ENCODE data around the gene ZNF277.
"Not testable (repeated sequence)": the region's sequence is repeated elsewhere in the genome, so short reads cannot be mapped to it uniquely, and the experiment has no call there.

ZNF277 gene

DNA sequence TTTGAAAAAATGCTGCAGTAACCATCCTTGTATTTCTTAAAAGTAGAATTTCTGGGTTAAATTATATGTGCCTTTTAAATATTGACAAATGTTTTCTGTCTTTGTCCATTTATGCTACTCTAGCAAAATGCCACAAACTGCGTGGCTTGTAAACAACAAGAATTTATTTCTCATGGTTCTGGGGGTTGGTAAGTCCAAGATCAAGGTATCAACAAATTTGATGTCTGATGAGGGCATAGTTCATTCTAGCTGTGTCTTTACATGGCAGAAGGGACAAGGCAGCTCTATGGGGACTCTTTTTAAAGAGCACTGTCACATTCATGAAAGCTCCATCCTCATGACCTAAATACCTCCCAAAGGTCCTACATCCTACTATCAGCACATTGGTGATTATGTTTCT, 27.7 kb downstream of the ZNF277 start:
- no peak overlapping the region for H3K4me3 ChIP-seq (ENCODE audit: low read depth, low read length)
- TF ChIP-seq, protein P1, sequence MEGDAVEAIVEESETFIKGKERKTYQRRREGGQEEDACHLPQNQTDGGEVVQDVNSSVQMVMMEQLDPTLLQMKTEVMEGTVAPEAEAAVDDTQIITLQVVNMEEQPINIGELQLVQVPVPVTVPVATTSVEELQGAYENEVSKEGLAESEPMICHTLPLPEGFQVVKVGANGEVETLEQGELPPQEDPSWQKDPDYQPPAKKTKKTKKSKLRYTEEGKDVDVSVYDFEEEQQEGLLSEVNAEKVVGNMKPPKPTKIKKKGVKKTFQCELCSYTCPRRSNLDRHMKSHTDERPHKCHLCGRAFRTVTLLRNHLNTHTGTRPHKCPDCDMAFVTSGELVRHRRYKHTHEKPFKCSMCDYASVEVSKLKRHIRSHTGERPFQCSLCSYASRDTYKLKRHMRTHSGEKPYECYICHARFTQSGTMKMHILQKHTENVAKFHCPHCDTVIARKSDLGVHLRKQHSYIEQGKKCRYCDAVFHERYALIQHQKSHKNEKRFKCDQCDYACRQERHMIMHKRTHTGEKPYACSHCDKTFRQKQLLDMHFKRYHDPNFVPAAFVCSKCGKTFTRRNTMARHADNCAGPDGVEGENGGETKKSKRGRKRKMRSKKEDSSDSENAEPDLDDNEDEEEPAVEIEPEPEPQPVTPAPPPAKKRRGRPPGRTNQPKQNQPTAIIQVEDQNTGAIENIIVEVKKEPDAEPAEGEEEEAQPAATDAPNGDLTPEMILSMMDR (IDR thresholded peaks at IDR 0.05; ENCODE audit: low read depth, low read length): no peak

DNA sequence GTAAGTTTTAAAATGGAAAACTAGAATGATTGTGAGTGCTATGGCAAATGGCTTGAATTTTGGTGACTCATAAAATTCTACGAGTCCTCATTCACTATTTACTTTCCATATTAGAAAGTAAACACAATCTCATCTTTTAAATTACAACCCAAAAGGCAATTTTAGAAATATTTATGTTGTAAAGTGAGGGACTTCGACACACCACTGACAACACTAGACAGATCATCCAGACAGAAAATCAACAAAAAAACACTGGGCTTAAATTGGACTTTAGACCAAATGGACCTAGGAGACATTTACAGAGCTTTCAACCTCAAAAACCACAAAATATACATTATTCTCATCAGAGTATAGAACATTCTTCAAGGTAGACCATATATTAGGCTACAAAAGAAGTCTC, 30.1 kb downstream of the ZNF277 start:
- TF ChIP-seq, protein P1 (IDR thresholded peaks at IDR 0.05; ENCODE audit: low read depth, low read length): no peak
- no peak overlapping the region for H3K4me3 ChIP-seq (ENCODE audit: low read depth, low read length)

DNA sequence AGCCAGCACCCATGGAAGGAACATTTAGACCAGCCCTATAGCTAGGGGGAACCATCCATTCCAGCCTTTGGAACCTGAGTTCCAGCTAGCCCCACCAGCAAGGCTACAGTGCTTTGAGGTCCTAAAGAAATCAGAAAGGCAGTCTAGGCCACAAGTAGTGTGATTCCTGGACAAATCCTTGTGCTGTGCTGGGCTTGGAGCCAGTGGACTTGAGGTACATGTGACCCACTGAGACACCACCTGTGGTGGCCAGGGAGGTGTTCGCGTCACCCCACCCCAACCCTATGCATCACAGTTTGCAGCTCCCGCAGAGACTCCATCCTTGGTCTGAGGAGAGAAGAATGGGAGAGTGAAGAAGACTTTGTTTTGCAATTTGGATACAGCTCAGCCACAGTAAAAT, 31.8 kb downstream of the ZNF277 start:
- H3K4me3 ChIP-seq (ENCODE audit: low read depth, low read length): no peak overlapping the region
- TF ChIP-seq, protein P1 (IDR thresholded peaks at IDR 0.05; ENCODE audit: low read depth, low read length): no peak

DNA sequence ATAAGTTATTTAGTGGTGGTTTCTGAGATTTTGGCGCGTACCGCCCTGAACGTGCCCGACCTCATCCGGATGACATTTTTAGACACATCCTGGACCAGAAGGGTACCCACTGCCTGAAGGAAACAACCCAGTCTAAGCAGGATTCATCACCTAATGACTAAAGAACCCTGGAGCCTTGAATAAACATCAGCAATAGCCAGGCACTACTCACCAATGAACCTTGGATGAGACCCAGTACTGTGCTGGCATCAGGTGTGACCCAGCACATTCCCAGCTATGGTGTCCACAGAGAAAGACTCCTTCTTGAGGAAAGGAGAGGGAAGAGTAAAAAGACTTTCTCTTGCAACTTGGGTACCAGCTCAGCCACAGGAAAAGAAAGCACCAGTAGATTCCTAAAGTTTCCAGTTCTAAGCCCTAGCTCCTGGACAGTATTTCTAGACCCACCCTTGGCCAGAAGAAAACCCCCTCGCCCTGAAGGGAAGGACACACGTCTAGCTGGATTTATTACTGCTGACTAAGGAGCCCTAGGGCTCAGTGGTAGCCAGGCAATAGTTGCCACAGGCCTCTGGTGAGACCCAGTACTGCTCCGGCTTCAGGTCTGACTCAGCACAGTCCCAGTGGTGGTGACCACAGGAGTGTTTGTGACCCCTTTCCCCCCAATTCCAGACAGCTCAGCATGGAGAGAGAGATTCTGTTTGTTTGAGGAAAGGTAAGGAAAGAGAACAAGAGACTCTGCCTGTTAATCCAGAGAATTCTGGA, 32.5 kb downstream of the ZNF277 start:
- H3K4me3 ChIP-seq (ENCODE audit: low read depth, low read length): no peak overlapping the region
- TF ChIP-seq, protein P1 (IDR thresholded peaks at IDR 0.05; ENCODE audit: low read depth, low read length): no peak

DNA sequence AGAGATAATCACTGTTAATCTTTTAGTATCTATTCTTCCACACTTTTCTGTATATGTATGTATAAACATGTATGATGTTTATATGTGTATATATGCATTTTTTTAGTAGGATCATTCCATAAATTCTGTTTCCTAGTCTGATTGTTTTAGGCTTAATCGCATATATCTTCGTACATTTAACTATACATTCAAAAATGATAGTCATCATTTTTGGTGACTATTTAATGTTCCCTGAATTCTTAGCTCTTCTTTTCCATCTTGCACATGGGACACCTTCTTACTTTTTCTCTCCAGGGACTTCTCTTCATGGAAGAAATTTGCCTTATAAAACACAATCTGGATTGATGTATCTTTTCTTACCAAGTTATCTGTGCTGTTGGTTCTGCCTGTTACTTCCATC, 42.1 kb downstream of the ZNF277 start:
- no peak overlapping the region for H3K4me3 ChIP-seq (ENCODE audit: low read depth, low read length)
- TF ChIP-seq, protein P1 (IDR thresholded peaks at IDR 0.05; ENCODE audit: low read depth, low read length): no peak

DNA sequence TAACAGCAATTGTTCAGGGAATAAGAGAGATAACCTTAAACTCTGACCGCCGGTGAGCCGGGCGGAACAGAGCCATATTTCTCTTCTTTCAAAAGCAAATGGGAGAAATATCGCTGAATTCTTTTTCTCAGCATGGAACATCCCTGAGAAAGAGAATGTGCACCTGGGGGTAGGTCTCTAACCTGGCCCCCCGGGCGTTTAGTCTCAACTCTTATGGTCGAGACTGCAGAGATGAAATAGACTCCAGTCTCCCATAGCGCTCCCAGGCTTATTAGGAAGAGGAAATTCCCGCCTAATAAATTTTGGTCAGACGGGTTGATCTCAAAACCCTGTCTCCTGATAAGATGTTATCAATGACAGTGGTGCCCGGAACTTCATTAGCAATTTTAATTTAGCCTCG, 43.5 kb downstream of the ZNF277 start:
- H3K4me3 ChIP-seq (ENCODE audit: low read depth, low read length): not testable (repeated sequence)

DNA sequence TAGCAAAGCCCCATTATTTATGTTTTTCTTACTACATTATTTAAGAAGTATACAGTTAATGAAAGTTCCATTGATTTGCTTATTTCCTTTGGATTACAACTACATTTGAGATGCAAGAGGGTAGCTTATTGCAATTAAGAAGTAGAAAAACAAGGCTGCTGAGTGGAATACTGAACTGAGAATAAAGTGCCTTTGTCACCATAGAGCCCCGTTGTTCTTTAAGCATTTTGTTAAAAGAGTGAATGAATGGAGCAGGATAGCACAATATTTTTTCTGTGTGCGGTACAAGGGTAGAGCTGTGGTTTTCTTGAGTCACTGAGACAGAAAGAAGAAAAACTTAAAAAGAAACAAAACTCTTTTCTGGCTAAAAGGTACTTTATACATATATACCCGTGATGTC, 45.6 kb downstream of the ZNF277 start:
- TF ChIP-seq, protein P1 (IDR thresholded peaks at IDR 0.05; ENCODE audit: low read depth, low read length): no peak
- no peak overlapping the region for H3K4me3 ChIP-seq (ENCODE audit: low read depth, low read length)

DNA sequence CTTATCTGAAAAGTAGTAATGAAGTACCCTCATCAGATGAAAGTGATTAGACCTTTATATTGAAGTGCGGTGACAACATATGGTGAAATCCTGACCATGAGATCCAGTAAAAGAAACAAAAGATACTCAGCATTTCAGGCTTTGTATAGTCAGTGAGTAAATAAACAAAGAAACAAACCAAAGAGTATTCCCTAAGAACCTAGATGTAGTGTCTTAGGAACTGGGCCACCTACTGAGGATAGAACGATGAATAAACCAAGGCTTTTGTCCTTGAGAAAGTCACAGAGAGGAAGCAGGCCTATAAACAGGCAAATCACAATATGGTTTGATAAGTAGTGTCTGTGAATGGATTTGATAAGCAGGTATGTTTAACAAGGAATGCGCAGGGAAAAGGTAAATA, 46.2 kb downstream of the ZNF277 start:
- TF ChIP-seq, protein P1 (IDR thresholded peaks at IDR 0.05; ENCODE audit: low read depth, low read length): no peak
- no peak overlapping the region for H3K4me3 ChIP-seq (ENCODE audit: low read depth, low read length)

All from WI38 (cell line).